GM19035 (cell line): ENCODE results near the gene LRRTM4.

ENCODE experiments used
- ATAC-seq: cut with Tn5 transposase; IDR thresholded peaks from one replicate; pipeline ENCODE4 v1.9.1; 2021; ENCODE audit not compliant: unreplicated experiment

LRRTM4 gene

GRCh38 chr2:77325395-77325794 lies 196.8 kb downstream of the LRRTM4 start:
- no peak for ATAC-seq

- no peak for ATAC-seq
Measured at GRCh38 chr2:77322431-77322830, 199.7 kb downstream of the LRRTM4 start.

GRCh38 chr2:77314721-77315120 lies 207.5 kb downstream of the LRRTM4 start:
- ATAC-seq, result no peak

DNA sequence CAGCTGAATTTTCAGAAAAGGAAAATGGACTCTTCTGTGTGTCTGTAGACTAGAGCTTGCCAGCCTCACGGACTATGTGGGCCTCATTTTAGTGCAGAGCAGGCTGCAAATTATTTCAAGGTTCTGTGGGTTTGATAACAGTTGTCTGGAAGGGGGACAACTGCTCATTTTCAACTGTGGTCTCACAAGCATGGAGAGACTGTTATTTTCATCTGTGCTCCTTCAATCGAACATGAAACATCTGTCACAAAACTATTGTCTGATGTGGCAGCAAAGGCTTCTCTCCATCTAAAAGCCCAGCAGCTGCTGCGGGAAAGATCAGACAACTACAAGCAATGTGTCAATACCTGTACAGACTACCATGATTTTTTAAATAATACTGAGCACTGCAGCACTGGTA lies 211.8 kb downstream of the LRRTM4 start:
- no peak for ATAC-seq

GRCh38 chr2:77309725-77310124 lies 212.5 kb downstream of the LRRTM4 start:
- no peak for ATAC-seq

DNA sequence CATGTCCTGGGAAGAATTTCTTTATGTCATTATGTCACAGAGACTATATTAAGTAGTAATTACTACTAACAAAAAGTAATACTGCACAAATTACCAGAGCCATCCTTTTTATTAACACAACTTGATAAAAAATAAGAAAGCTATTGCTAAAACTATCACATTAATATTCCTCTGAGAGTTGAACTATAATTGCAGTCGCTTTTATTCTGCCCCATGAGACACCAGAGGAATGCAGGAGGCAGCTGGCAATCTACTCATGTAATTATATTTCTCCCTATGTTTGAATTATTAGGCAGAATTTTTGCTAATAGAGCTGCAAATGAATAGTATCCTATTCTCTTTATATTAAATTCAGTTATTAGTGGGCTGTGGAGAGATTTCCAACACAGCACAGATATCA lies 220.7 kb downstream of the LRRTM4 start:
- no peak for ATAC-seq

DNA sequence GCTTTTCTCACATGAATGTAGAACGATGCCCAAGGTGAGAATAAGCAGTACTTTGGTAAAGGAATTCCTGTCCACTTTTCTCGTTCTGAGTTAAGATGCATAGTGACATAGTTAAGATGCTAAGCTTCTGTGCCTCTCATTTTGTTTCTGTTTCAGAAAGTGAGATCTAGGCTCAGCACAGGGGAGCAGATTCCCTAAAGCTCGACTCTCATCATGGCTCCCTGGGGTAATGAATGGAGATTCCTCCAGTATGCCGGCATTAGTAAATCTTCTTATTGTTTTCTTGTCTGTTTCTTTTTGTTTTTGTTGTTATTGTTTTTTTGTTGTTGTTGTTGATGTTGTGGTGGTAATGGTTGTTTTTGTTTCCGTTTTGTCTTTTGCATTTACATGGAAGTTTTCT lies 225.4 kb downstream of the LRRTM4 start:
- ATAC-seq, result no peak

DNA sequence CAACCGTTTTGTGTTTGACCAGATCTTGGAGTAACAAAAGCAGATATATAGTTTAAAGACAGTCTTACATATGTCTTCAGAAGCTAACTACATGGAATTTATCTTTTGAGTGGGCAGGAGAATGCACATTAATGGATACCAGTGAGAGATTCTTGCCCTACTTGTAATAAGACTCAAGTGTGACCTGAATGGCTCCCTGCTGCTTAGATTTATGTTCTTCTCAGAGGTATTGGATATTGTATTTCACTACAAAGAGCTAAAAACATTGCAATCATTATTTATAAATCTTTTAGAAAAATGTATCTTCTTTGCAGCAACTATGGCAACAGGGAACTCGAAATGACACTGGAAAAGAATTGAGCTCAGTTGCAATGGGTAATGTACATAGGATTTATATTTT lies 227.7 kb downstream of the LRRTM4 start:
- no peak for ATAC-seq

- no peak for ATAC-seq
Measured at GRCh38 chr2:77284353-77284752, 237.8 kb downstream of the LRRTM4 start.

DNA sequence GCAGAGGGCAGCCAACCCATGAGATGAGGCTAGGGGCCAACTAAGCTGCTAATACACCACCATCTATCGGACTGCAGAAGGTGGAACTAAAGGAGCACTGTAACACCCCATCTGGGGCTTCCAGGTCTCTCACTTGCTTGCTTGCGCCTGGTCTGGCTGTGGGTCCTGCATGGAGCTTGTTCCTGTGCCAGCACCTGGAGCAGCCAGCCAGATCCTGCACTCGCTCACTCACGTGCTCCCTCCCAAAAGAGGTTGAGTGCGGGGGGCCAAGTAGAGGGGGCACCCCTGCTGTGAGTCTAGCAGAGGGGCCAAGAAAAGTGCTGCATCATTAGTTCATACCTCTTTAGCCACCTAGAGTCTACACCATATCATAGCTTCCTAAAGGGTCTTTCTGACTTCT lies 250.9 kb downstream of the LRRTM4 start:
- no peak for ATAC-seq

DNA sequence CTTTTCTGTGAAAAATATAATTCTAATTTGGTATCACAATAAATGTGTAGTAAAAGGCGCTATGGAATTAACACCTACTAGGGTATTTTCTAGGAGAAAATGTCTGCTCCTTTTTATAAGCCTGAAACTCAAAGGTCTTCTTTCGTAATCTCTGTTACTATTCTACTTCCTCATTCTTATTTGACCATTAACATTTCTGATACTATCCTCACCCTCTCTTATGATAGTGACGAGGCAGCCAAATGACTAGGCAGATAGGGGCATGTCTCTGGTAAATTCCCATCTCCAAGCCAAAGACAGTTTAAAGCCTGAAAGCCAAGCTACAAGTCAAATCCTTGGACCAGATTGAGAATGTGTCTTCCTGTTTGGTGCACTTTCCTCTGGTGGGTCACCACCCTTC lies 251.7 kb downstream of the LRRTM4 start:
- no peak for ATAC-seq

GRCh38 chr2:77268626-77269025 lies 253.6 kb downstream of the LRRTM4 start:
- ATAC-seq, result no peak

DNA sequence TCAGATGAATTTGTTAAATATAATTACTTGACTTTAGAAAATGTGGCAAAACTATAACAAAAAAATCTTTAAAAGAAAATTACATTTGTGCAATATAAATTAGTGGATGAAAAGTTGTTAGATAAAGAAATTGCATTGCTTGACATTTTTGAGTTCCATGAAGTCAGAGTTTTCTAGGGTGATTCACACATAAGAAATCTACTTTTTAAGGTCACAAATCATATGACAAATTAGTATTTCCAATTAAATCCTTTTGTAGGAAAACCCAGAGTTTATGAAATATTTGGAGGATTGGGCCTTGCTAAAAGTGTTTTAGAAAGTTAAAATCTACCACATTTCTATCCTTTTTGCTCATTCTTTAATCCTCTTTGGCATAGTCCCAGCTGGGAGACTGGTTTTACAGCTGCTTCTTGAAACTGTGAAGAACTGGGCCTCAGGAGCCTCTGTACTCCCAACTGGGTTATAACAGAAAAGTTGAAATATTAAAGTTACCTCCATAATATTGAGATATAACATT lies 289.2 kb downstream of the LRRTM4 start:
- no peak for ATAC-seq

DNA sequence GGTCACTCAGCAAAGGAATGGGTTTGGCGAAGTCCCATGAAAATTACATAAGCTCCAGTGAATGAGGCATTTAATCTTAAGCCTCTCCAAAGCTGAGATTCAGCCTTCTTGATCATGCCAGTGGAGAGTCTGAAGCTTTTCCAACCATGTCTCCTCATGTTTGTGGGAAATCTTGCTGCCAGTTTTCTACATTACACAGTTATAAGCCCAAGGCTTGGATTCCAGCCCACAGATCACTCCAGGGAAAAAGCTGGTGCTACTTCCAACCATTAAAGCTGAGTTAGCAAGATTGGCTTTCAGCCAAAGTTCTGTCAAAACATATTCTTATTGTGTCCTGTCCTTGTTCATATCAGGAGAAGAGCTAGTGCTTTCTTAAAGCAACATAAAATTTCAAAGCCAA lies 293.8 kb downstream of the LRRTM4 start:
- no peak for ATAC-seq

- ATAC-seq, result no peak
Measured at GRCh38 chr2:77210725-77211124, 311.5 kb downstream of the LRRTM4 start.

DNA sequence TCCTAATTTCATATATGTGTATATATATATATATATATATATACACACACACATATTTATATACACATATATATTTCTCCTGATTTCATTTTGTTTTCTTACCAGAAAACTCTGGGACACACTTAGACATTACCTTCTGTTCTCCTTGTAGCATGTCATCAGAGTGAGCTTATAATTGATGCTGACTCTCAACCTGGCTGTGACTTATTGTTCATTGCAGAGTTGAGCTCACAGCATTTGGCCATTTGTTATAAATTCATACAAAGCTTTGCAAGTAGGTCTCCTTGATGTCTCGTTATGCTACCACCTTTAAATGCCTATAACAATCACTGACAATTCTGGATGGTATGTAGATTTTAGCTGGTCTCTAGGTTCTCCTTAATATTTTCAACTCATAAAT lies 314.8 kb downstream of the LRRTM4 start:
- no peak for ATAC-seq

GRCh38 chr2:77201755-77202154 lies 320.4 kb downstream of the LRRTM4 start:
- ATAC-seq, result no peak

DNA sequence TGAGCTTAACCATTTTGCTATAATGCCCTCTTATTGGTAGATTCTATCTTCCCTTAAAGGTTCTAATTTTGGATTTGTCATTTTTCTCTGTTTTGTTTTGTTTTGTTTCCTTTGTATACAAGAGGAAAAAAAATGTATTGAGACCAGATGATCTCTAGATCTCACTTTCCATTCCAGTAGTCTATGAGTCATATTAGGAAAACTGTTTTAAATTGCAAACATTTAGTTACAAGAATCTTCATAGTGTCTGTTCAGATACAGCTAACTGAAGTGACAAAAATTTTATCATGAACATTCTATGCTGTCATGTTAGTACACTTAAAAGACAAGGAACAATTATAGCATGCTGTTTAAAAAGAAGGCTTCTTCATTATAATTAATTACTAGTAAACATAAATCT lies 322.8 kb downstream of the LRRTM4 start:
- no peak for ATAC-seq

GRCh38 chr2:77193858-77194448 lies 328.2 kb downstream of the LRRTM4 start:
- ATAC-seq, result no peak

DNA sequence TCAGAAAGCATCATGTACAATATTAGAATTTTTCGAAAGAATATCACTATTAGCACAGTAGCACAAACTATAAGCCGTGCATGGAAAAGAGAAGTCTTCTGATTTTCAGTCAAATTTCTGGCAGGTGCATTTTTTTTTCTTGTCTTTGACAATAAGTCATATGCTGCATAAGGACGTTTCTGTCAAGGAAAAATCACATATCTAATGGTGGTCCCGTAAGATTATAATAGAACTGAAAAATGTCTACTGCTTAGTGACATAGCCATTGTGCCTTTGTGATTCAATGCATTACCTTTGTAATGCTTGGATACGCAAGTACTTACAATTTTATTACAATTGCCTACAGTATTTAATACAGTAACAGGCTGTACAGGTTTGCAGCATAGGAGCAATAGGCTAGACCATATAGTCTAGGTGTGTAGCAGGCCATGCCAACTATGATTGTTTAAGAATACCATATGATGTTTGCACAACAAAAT lies 329.3 kb downstream of the LRRTM4 start:
- no peak for ATAC-seq

GRCh38 chr2:77191665-77192064 lies 330.5 kb downstream of the LRRTM4 start:
- ATAC-seq, result no peak

DNA sequence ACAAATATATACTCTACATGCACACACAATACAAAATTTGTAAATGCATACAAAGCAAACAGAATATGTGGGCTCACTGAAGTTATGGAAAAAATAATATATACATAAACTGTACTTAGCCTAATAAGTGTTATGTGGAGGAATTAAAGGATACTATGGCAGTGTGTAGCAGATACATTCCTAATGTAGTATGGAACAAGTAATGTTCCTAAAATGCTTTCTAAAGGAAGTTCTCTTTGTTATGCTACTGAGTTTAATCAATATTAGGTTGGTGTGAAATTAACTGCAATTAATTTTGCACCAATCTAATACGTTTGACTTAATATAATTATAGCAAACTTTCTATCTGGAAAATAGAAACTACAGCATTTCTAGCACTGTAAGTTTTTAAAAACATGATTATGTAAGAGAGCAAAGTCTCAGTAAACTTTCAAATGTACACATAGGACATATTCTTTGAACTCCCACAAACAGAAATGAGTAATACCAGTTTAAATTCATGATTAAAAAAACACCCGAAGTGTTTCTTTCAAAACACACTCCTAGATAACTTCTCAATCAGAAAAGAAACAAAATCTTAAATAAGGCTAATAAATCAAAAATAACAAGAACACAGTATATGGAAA lies 331.3 kb downstream of the LRRTM4 start:
- no peak for ATAC-seq

DNA sequence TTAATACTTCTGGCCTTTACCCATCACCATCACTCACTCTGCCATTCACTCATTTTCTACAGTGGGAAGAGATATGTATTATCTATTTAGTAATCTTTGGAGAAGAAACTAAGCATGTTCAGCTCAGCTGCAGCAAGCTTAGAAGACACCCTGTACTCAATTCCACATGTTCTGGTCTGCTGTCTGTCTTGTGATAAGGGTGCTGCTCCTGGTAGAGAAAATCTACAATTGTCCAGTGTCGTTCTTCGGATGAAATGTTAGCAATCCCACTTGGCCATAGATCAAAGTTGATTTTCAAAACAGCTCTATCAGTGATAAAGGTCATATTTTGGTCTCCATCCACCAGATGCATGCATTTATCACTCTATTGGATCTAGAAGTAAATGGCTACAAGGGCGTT lies 337.1 kb downstream of the LRRTM4 start:
- ATAC-seq, result no peak
